ENCODE measurements around the gene IL17A.

The IL17A gene

DNA sequence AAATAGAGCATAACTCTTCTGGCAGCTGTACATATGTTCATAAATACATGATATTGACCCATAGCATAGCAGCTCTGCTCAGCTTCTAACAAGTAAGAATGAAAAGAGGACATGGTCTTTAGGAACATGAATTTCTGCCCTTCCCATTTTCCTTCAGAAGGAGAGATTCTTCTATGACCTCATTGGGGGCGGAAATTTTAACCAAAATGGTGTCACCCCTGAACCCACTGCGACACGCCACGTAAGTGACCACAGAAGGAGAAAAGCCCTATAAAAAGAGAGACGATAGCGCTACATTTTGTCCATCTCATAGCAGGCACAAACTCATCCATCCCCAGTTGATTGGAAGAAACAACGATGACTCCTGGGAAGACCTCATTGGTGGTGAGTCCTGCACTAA is at the start of gene IL17A:
Gene IL17A (plus strand): TSS at position 301 of the 400 bp plus-strand sequence. CDS start 57 bp downstream, at position 358.
- DNase-seq (ENCODE audit: low spot score), result no peak
- H3K4me3 ChIP-seq, result no peak within 1 kb of the TSS
- TF ChIP-seq, protein P1, sequence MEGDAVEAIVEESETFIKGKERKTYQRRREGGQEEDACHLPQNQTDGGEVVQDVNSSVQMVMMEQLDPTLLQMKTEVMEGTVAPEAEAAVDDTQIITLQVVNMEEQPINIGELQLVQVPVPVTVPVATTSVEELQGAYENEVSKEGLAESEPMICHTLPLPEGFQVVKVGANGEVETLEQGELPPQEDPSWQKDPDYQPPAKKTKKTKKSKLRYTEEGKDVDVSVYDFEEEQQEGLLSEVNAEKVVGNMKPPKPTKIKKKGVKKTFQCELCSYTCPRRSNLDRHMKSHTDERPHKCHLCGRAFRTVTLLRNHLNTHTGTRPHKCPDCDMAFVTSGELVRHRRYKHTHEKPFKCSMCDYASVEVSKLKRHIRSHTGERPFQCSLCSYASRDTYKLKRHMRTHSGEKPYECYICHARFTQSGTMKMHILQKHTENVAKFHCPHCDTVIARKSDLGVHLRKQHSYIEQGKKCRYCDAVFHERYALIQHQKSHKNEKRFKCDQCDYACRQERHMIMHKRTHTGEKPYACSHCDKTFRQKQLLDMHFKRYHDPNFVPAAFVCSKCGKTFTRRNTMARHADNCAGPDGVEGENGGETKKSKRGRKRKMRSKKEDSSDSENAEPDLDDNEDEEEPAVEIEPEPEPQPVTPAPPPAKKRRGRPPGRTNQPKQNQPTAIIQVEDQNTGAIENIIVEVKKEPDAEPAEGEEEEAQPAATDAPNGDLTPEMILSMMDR (IDR thresholded peaks at IDR 0.05), result no peak
- no peak within 1 kb of the TSS for H3K27ac ChIP-seq

DNA sequence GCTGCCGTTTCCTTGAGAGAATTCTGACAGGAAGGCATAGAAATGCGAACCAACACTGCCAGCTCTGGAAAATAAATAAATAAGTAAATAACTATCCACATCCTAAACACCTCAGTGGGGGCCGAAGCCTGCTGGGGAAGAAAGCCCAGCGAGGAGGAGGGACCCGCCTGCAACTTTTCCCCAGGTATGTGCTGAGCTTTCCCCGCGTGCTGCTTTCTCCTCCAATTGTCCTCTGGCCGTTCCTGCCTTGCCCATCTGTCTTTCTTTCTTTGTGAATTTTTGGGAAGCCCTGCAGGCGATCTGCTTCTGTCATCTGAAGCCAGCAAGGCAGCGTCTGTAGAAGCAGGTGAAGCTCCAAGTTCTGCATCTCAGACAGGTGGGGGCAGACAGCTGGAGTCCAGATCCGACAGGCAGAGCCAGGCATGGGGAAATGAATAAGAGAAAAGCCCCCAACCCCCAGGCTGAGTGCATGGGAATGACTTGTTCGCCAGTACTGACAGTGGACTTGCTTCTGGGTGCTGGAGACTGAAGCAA is 49.2 kb upstream of the IL17A start:
- no peak for DNase-seq (ENCODE audit: low spot score)
- TF ChIP-seq, protein P1 (IDR thresholded peaks at IDR 0.05), result no peak
- H3K4me3 ChIP-seq, result no peak overlapping the region

DNA sequence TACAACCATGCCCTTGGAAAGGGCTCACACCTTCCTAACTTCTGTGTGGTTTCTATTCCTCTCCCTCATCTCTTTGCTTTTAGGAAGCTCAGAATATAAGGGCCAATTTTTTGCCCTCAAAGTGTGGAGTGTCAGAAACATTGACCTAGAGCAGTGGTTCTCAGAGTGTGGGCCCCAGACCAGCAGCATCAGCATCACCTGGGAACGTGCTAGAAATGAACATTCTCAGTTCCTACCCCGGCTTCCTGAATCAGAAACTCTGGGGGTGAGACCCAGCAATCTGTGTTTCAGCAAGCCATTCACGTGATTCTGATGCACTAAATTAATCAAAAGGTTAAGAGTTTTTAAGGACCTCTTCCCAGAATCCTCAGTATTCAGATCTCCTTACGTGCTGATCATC is 47.9 kb upstream of the IL17A start:
- TF ChIP-seq, protein P1 (IDR thresholded peaks at IDR 0.05), result no peak
- DNase-seq (ENCODE audit: low spot score), result no peak
- Histone ChIP-seq H3K4me3 (no peak overlapping the region), H3K27ac (no peak overlapping the region)

More for the DNA sequence above, 49.2 kb upstream of the IL17A start:
- H3K27ac ChIP-seq, result no peak overlapping the region

DNA sequence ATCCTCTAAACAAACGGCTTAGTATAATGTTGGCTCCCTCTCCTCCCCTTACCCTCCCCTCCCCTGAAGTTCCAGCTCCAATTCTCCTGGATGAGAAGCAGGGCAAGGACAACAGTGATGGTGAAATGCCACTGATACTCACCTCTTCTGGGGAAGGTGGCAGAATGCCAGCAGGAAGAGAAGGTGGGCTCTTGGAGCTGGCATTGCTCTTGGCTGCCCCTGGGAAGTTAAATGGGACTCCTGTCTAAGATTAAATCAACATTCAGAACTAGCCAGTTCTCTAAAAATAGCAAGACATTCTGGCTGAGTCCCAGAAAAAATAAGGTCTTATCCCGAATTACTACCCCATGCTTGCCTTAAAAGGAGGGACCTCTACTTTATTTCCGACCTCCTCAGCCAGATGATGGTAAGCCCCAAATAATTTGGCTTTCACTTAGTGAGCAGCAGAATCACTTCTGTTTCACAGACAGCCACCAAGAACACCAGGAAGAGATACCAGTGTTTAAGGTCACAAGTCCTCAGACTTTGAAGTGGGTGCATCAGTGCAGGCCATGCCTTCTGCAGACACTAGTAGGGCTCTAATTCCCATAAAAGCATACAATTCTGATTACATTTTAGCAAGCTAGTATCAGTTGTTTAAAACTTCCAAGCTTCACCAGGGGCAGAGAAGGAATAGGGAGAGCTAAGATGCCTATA is 46.0 kb upstream of the IL17A start:
- H3K27ac ChIP-seq, result peak overlapping the region in 1 of 2 donors; percentile 31
- no peak for DNase-seq (ENCODE audit: low spot score)

DNA sequence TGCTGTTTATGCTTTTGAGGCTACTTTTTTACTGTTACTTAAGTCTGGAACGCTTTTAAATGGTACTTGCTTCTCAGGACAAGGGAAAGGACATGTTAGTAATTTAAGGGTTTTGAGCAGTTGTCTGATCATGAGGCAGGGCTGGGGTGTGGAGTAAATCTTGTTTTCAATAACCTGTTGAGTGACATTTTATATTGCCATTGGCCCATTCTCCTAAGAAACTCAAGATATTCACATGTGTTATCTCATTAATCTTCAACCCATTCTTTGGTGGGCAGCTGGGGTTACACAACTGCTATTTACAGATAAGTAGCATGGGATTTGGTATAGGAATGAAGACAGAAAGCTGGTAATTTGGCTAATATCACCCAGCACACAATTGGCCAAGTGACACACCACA is 44.6 kb upstream of the IL17A start:
- DNase-seq (ENCODE audit: low spot score), result no peak
- Histone ChIP-seq H3K4me3 (no peak overlapping the region), H3K27ac (no peak overlapping the region)
- TF ChIP-seq, protein P1 (IDR thresholded peaks at IDR 0.05), result no peak

More for the DNA sequence above, 46.0 kb upstream of the IL17A start:
- H3K4me3 ChIP-seq, result peak overlapping the region; percentile 9
- TF ChIP-seq, protein P1 (IDR thresholded peaks at IDR 0.05), result no peak

DNA sequence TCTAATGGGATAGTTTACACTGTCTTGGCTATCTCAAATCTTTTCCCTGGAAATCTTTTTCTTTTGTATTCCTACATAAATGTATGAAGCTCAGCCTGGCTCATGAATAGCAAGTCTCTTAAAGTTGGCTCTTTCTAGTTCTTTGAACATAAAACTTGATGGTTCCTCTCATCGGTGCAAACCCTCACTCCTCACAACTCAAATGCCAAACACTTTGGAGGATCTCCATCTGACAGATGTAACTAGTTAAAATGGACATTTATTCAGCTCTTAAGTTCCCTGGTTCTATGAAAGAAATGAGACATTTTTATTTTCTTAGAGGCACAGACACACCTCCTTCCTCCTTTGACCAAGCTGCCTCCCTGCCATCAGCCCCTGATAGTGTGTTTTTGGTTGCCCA is 43.6 kb upstream of the IL17A start:
- H3K4me3 ChIP-seq, result no peak overlapping the region
- TF ChIP-seq, protein P1 (IDR thresholded peaks at IDR 0.05), result no peak
- H3K27ac ChIP-seq, result no peak overlapping the region
- DNase-seq (ENCODE audit: low spot score), result no peak

DNA sequence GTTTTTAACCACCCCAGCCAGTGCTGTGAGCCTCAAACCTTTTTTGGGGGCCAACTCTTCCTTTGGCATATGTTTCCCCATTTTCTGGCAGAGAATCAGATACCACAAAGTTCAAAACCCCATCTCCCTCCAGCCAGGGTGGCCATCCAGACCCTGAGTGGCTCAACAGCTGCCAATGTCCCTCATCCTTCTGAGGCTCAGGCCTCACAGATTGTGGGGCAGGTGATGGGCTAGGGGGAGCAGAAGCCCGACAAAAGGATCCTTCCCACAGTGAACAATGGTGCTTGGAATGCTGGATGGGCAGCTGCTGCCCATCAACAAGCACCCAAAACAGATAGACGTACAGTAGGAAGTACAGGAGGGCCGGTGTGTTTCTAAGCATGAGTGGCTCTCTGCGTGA is 42.6 kb upstream of the IL17A start:
- no peak overlapping the region for H3K4me3 ChIP-seq
- TF ChIP-seq, protein P1 (IDR thresholded peaks at IDR 0.05), result no peak
- DNase-seq (ENCODE audit: low spot score), result no peak
- H3K27ac ChIP-seq, result no peak overlapping the region
